Activated CD8-positive, alpha-beta memory T cell treated with anti-CD3 and anti-CD28 coated beads for 24 hours (primary cell): ENCODE results near the gene MAP1S.

Experiments used
- DNase-seq: peaks from one replicate; pipeline ENCODE4 v3.0.0-alpha.2; 2020

The MAP1S gene

GRCh38 chr19:17737690-17738153 lies 18.4 kb downstream of the MAP1S start:
- no peak for DNase-seq

DNA sequence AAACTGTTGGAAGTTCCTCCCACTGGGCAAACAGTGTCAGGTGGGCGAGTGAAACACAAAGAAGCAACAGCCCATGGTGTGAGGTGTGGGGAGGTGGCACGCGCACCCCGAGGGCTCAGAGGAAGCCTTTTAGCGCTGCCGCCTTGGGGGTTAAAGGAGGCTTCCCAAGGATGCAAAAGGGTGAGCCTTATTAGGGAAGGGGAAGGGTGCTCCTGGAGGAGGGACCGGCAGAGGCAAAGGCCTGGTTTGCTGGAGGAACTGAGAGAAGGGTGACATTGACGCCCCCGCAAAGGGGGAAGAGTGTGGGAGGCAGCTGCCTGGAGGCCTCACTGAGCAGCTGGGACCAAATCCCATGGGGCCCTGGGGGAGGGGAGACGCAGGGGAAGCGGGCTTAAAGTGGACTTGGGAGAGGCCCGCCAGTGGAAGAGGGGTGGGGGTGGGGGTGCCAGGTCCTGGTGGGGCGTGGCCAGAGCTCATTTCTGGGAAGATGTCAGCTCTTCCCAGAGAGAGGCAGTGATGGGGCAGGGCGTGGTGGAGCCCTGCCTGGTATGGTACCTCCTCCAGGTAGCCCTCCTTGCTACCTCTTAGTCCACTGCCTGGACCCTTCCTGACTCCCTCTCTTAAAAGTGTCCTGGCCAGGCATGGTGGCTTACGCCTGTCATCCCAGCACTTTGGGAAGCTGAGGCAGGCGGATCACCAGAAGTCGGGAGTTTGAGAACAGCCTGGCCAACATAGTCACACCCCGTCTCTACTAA lies 20.0 kb downstream of the MAP1S start:
- DNase-seq = no peak

DNA sequence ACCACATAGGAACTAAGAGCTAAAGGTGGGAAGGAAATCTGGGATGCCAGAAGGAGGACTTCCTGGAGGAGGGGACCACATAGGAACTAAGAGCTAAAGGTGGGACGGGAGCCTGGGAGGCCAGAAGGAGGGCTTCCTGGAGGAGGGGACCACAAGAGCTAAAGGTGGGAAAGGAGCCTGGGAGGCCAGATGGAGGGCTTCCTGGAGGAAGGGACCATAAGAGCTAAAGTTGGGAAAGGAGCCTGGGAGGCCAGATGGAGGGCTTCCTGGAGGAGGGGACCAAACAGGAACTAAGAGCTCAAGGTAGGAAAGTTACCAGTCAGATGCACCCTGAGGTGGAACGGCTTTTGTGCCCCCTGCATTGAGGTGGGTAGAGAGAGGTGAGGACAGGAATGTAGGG lies 22.2 kb downstream of the MAP1S start:
- DNase-seq = no peak

DNA sequence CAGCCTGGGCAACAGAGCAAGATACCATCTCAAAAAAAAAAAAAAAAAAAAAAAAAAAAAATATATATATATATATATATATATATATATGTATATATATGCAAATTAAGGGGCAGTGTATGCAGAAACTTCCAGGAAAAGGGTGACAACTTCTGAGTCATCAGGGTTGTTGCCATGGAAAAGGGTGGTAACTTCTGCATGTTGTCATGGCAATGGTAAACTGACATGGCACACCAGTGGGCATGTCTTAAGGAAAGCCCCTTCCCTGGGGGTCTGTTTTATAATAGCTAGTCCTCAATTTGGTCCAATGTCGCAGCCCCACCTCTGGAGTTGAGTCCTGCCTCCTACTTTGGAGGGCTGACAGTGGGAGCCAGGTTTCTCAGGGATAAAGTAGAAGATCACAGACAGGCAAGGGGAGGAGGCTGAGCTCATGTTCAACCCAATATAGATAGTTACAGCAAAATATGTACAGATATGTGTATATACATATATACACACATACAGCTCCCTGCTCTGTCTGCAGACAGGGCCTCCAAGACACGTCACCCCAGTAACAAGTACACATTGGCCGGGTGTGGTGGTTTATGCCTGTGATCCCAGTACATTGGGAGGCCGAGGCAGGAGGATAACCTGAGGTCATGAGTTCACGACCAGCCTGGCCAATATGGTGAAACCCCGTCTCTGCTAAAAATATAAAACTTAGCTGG lies 24.7 kb downstream of the MAP1S start:
- no peak for DNase-seq

GRCh38 chr19:17747205-17748098 lies 28.2 kb downstream of the MAP1S start:
- DNase-seq = peak; percentile 95

- no peak for DNase-seq
These were observed 29.8 kb downstream of the MAP1S start for GRCh38 chr19:17748884-17749638.

GRCh38 chr19:17749912-17750317 lies 30.6 kb downstream of the MAP1S start:
- DNase-seq = peak; percentile 61

GRCh38 chr19:17751103-17751911 lies 32.0 kb downstream of the MAP1S start, which contains the start of gene FCHO1:
Gene FCHO1 (plus strand): TSS chr19:17751477. CDS start chr19:17755165, 3,688 bp downstream.
- peak; percentile 92 for DNase-seq

GRCh38 chr19:17751912-17752273 lies 32.6 kb downstream of the MAP1S start:
- DNase-seq = no peak

DNA sequence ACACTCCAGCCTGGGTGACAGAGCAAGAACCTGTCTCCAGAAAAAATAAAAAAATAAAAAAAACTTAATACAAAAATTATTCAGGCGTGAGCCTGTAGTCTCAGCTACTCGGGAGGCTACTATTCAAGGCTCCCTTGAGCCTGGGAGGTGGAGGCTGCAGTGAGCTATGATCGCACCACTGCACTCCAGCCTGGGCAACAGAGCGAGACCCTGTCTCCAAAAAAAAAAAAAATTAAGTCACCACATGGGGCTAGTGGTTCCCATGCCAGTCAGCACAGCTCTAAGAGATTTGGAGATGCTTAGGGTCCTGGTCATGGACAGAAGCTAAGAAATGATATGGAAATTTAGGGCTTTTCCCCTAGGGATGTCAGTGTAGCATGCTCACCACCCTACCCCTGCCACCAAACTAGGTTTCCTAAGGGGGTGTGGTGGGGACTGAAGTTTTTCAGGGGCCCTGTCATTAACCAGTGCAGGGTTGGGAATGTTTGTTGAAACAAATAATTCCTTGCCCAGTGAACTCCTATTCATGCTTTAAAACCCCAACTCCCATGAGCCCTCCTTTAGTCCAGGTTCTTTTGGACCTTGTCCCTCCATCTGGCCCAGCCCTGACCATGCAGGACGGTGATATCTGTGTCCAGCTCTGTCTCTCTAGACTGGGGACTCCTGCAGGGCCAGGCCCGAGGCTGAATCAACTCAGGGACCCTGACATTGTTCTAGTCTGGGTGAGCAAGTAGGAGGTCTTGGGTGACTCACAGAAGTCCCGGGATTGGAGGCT lies 33.8 kb downstream of the MAP1S start:
- DNase-seq = no peak

GRCh38 chr19:17753976-17754375 lies 34.7 kb downstream of the MAP1S start:
- no peak for DNase-seq

- no peak for DNase-seq
These were observed 35.6 kb downstream of the MAP1S start for GRCh38 chr19:17754634-17755442.

- no peak for DNase-seq
These were observed 36.2 kb downstream of the MAP1S start for GRCh38 chr19:17755443-17755890.

DNA sequence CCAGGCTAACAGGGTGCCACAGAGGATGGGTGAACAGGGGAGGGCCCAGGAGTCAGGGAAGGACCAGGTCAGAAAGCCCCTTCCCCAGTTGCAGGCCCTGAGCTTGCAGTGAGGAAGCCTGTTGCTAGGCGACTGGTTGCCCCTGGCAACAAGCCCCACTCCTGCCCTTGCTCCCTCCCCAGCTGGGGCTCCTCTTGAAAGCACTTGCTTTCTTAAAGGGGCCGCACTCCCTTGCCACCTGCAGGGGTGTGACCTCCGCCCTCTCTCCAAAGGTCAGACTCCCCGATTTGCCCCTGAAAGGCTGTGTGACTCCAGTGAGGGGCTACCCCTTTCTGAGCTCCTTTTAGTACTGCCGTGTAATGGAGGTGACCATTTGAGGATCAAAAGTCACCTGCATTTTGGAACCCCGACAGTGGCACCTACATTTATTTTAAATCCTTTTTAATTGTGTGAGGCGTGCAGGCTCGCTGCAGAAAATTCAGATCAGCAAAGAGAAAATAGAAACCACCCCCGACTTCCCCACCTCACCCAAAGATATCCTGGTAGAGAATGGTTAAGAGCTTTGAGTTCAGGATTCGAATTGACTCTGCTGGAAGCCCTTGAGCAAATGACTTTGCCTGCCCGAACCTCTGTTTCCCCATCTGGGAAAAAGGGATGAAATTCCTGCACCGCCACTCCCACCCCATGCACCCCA lies 36.8 kb downstream of the MAP1S start:
- peak; percentile 70 for DNase-seq

DNA sequence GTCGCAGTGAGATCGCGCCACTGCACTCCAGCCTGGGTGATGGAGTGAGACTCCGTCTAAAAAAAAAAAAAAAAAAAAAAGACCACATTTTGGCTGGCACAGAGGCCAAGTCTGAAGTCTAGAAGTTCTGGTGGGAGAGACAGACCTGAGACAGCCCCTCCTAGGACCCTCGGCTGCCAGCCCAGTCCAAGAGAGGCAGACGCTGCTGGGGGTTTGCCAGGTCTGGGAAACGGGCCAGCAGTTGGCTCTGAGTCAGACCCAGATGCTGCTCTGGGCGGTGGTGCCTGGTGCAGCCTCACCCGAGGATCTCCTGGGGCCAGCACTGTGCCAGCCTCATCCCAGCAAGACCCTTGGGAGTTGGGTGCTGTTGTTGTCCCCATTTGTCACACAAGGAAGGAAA lies 37.8 kb downstream of the MAP1S start:
- no peak for DNase-seq

- DNase-seq = no peak
These were observed 39.2 kb downstream of the MAP1S start for GRCh38 chr19:17758515-17758914.

GRCh38 chr19:17761148-17761547 lies 41.9 kb downstream of the MAP1S start:
- no peak for DNase-seq

- no peak for DNase-seq
These were observed 43.4 kb downstream of the MAP1S start for GRCh38 chr19:17762505-17763229.
